ENCODE results near the gene GRM7. TPM values are rescaled to one million over a fixed set of nuclear protein-coding genes. Genes with fewer than 3 reads are reported as not detected.

The GRM7 gene
- total RNA-seq, 2 donors from 2014 or later: 1.1 to 1.3 TPM

GRCh38 chr3:6935970-6936369 is 75.1 kb downstream of the GRM7 start:
- no peak for DNase-seq (ENCODE audit: low spot score)
- intact Hi-C loops (cut with DNase I): no loop called here

- intact Hi-C loops (cut with DNase I): no loop called here
- DNase-seq (ENCODE audit: low spot score): no peak
Measured at GRCh38 chr3:6962801-6963200, 101.9 kb downstream of the GRM7 start.

GRCh38 chr3:6965881-6966280 is 105.0 kb downstream of the GRM7 start:
- DNase-seq (ENCODE audit: low spot score): no peak
- intact Hi-C loops (cut with DNase I): loop anchor here in 1 of 2 donors (5.0 kb wide), 1 partner anchor 761 kb away; no protein-coding TSS in a partner anchor

- no peak for DNase-seq (ENCODE audit: low spot score)
- intact Hi-C loops (cut with DNase I): no loop called here
Measured at GRCh38 chr3:6971933-6972332, 111.0 kb downstream of the GRM7 start.

- DNase-seq (ENCODE audit: low spot score): no peak
- intact Hi-C loops (cut with DNase I): no loop called here
Measured at GRCh38 chr3:6985848-6986247, 124.9 kb downstream of the GRM7 start.

- DNase-seq (ENCODE audit: low spot score): no peak
- intact Hi-C loops (cut with DNase I): no loop called here
Measured at GRCh38 chr3:6989608-6990291, 128.8 kb downstream of the GRM7 start.

- intact Hi-C loops (cut with DNase I): no loop called here
- DNase-seq (ENCODE audit: low spot score): no peak
Measured at GRCh38 chr3:6994081-6994668, 133.3 kb downstream of the GRM7 start.

- no peak for DNase-seq (ENCODE audit: low spot score)
- intact Hi-C loops (cut with DNase I): no loop called here
Measured at GRCh38 chr3:7000501-7000900, 139.6 kb downstream of the GRM7 start.

GRCh38 chr3:7001370-7001769 is 140.5 kb downstream of the GRM7 start:
- no peak for DNase-seq (ENCODE audit: low spot score)
- intact Hi-C loops (cut with DNase I): no loop called here

- DNase-seq (ENCODE audit: low spot score): no peak
- intact Hi-C loops (cut with DNase I): no loop called here
Measured at GRCh38 chr3:7015683-7016440, 154.9 kb downstream of the GRM7 start.

- DNase-seq (ENCODE audit: low spot score): no peak
- intact Hi-C loops (cut with DNase I): no loop called here
Measured at GRCh38 chr3:7025581-7026300, 164.8 kb downstream of the GRM7 start.

GRCh38 chr3:7029562-7029961 is 168.6 kb downstream of the GRM7 start:
- intact Hi-C loops (cut with DNase I): no loop called here
- DNase-seq (ENCODE audit: low spot score): no peak

GRCh38 chr3:7038394-7038793 is 177.5 kb downstream of the GRM7 start:
- no peak for DNase-seq (ENCODE audit: low spot score)
- intact Hi-C loops (cut with DNase I): no loop called here

- intact Hi-C loops (cut with DNase I): no loop called here
- DNase-seq (ENCODE audit: low spot score): no peak
Measured at GRCh38 chr3:7062714-7063113, 201.8 kb downstream of the GRM7 start.

GRCh38 chr3:7070461-7070860 is 209.5 kb downstream of the GRM7 start:
- intact Hi-C loops (cut with DNase I): no loop called here
- DNase-seq (ENCODE audit: low spot score): no peak

GRCh38 chr3:7074217-7074616 is 213.3 kb downstream of the GRM7 start:
- intact Hi-C loops (cut with DNase I): no loop called here
- DNase-seq (ENCODE audit: low spot score): no peak

GRCh38 chr3:7075117-7075516 is 214.2 kb downstream of the GRM7 start:
- intact Hi-C loops (cut with DNase I): no loop called here
- no peak for DNase-seq (ENCODE audit: low spot score)

GRCh38 chr3:7075901-7076300 is 215.0 kb downstream of the GRM7 start:
- no peak for DNase-seq (ENCODE audit: low spot score)
- intact Hi-C loops (cut with DNase I): no loop called here

GRCh38 chr3:7082244-7082643 is 221.3 kb downstream of the GRM7 start:
- DNase-seq (ENCODE audit: low spot score): no peak
- intact Hi-C loops (cut with DNase I): no loop called here

GRCh38 chr3:7086417-7086816 is 225.5 kb downstream of the GRM7 start:
- no peak for DNase-seq (ENCODE audit: low spot score)
- intact Hi-C loops (cut with DNase I): no loop called here

Data from posterior vena cava (tissue), 2 donors.